Stimulated activated CD4-positive, alpha-beta T cell treated with anti-CD3 and anti-CD28 coated beads, Interleukin-12 subunit alpha, Interleukin-12 subunit beta, amount 100 ng/mL, for 24 hours (primary cell): ENCODE data around the gene POLR1E.
"Not testable (repeated sequence)": the region's sequence is repeated elsewhere in the genome, so short reads cannot be mapped to it uniquely, and the experiment has no call there.

ENCODE experiments used
- DNase-seq, 2 experiments: peaks; one replicate each; pipeline ENCODE4 v3.0.0-alpha.2; 2020; ENCODE audit warnings: low read depth in 2 of 2

Gene POLR1E

DNA sequence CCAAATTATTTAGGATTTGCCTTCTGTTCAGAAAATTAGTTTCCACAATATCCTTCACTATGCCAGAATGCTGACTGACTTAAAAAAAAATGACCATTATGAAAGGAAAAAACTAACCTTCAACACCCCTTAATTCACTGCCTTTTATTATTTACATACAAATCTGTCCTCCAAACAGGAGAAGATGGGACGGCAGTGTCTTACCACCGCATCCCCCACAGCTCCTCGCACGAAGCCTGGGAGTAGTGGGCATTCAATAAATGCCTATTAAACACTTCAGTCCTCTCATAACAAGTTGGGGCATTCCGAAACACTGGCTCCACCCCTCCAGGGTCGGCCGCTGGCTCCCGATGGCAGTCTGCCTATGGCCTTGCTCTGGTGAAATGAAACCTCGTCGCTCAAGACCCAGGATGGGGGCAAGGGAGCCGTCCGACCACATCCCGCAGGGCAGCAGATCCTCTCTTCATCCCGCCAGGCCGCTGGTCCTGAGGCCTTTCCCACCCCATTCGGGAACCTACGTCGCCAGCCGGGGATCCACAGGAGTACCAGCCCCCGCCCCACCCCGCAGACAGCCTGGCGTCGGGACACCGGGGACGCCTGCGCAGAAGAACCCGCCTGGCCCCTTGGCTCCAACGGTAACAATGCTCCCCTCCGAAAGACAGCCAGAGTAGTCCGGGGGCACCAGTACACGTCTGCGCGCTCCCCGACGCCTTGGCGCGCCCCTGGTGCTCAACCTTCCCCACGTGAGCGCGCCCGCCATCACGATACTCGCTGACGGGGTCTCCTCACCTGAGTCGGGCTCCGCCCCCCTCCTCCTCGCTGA, 21.1 kb upstream of the POLR1E start:
- peak in 1 of 2 experiments; percentile 52 for DNase-seq

DNA sequence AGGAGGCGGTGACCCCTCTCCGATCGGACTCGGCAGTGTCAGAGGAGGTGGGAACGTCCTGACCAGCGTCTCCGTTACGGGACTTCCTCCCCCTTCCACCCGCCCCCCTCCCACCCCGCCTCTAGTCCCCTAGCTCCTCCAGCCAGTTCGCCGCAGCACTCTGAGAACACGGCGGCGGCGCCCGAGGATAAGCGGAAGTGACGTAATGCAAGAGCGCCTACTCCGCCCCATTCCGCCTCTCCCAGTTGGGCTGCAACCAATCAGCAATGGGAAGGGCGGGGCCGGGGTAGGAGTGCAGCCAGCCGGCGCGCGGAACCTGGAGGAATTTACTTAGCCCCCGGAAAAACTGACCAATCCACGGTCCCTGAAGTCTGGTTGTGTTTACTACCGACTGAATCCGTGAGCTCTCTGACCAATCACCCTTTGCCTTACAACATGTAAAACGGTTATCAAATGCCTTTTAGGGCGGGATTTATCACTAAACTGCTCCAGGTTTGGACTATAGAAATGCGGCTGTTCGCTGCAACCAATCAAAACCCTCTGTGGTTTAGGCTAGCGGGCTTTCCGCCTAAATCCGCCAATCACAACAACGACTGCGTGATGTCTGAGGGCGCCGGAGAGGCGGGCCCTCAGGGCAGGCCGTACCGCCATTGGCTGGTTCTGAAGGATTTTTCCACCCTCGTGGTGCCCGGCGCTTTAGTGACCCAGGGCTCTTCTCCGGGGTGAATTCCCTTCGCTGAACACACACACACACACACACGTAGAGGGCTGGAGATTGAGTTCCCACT, 20.3 kb upstream of the POLR1E start, which contains the start of gene ZBTB5:
ZBTB5 (minus strand) TSS at position 202 of the 788 bp plus-strand sequence. CDS start 22,899 bp downstream, outside the sequence.
- DNase-seq, result peak; percentile 97 to 98

DNA sequence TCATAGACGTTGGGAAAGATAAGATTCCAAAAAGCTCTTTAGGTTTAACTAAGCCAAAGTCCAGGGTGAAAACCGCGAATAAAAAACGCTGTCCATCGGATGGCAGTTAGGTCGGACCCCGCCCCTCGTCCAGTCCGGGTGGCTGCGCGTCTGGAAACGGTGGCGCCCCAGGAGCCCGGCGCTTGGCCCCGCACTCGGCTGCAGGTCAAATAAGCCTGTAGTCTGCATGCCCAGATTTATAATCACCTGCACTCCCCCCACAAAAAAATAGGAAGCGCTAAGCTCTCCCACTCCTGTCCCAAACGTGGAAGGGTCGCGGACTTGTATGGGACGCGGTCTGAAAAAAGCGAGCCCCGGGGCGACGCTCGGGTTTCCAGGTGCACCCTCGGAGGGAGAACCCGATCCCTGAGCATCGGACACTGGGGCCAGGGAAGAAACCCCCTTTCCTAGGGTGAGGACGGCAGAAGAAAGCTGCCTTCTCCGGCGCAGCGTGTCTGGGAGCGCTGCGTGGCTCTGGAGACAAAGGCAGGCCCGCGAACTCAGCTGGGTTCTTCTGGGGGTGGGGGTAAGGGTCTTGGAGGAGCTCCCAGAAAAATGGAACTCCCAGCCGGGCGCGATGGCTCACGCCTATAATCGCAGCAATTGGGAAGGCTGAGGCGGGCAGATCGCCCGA, 19.6 kb upstream of the POLR1E start:
- DNase-seq, result peak in 1 of 2 experiments; percentile 28

DNA sequence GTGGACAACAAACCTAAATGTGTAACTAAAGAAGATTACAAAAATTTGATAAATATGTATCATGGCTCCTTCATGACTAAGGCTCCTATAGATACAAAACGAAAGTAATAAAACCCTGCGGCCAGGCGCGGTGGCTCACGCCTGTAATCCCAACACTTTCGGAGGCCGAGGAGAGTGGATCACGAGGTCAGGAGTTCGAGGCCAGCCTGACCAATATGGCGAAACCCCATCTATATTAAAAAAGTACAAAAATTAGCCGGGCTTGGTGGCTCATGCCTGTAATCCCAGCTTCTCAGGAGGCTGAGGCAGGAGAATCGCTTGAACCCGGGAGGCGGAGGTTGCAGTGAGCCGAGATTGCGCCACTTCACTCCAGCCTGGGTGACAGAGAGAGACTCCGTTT, 18.2 kb upstream of the POLR1E start:
- DNase-seq, result not testable (repeated sequence)

DNA sequence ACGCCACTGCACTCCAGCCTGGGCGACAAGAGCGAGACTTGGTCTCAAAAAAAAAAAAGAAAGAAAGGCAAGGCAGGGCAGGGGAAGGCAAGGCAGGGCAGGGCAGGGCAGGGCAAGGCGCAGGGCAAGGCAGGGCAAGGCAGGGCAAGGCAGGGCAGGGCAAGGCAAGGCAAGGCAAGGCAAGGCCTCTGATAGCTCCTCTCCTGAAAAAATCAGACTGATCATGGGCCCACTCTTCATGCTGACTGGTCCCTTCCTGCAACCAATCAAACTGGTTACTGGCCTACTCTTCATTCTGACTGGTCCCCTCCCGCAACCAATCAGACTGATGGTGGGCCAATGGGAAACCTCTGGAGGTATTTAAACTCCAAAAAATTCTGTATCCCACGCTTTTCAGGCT, 17.1 kb upstream of the POLR1E start:
- DNase-seq, result no peak

DNA sequence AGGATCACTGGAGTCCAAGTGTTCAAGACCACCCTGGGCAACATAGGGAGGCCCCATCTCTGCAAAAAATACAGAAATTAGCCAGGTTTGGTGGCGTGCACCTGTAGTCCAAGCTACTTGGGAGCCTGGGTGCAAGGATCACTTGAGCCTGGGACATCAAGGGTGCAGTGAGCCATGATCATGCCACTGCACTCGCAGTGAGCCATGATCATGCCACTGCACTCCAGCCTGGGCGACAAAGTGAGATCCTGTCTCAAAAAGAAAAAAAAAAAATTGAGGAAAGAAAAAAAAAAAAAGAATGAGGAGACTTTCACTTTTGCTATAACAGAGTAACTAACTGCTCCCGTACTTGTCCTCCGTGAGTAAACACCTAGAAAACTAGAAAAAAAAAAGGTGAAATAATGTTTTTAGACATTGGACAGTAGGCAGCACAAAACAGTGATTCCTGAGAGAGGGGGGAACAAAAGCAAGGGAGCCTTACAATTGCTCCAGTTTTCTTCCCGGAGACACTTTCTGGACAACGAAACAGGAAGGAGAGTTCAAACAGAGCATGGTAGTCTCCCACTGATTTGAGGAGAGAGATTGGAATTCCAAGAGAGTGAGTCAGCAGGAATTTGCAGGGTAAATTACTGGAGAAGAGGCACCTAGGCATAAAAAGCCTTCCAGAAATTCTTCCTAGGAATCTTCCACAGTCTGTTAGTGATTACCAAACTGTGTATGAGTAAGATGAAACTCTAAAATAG, 13.6 kb upstream of the POLR1E start:
- no peak for DNase-seq

DNA sequence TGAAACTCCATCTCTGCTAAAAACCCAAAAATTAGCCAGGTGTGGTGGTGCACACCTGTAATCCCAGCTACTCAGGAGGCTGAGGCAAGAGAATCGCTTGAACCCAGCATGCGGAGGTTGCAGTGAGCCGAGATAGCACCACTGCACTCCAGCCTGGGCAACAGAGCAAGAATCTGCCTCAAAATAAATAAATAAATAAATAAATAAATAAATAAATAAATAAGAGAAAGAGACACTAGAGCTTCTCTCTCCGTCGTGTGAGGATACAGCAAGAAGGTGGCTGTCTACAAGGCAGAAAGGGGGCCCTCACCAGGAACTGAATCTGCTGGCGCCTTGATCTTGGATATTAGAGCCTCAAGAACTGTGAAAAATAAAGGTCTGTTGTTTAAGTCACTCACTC, 11.8 kb upstream of the POLR1E start:
- DNase-seq, result not testable (repeated sequence)

DNA sequence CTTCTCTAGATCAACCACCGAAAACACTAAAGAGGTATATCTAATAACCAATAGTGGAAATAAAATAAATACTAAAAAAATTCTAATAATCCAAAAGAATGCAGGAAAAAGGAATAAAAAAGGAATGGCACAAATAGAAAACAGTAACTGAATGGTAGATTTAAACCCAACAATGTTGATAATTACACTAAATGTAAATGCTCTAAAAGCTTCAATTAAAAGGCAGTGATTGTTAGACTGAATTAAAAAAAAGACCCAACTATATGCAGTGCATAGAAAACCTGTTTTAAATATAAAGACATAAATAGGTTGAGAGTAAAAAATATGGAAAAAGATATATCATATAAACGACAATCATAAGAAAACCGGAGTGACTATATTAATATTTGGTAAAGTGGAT, 11.3 kb upstream of the POLR1E start:
- no peak for DNase-seq

DNA sequence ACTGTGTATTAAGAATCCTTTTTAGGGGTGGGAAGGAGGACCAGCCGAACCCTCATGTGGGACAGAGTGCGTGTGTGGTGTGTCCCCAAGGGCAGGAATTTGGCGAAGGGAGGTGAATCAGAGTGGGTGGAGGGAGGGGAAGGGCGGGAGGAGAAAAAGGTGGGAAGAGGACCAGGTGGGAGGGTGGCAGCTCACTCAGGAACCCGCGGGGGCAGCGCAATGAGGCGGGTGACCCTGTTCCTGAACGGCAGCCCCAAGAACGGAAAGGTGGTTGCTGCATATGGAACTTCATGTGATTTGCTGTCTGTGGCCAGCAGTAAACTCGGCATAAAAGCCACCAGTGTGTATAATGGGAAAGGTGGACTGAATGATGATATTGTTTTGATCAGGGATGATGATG, 8.8 kb upstream of the POLR1E start:
- no peak for DNase-seq

DNA sequence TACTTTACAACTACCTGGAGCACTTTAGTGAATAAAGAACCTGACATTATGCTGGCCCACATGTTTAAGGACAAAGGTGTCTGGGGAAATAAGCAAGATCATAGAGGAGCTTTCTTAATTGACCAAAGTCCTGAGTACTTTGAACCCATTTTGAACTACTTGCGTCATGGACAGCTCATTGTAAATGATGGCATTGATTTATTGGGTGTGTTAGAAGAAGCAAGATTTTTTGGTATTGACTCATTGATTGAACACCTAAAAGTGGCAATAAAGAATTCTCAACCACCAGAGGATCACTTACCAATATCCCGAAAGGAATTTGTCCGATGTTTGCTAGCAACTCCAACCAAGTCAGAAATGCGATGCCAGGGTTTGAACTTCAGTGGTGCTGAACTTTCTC, 8.3 kb upstream of the POLR1E start:
- DNase-seq, result not testable (repeated sequence)

DNA sequence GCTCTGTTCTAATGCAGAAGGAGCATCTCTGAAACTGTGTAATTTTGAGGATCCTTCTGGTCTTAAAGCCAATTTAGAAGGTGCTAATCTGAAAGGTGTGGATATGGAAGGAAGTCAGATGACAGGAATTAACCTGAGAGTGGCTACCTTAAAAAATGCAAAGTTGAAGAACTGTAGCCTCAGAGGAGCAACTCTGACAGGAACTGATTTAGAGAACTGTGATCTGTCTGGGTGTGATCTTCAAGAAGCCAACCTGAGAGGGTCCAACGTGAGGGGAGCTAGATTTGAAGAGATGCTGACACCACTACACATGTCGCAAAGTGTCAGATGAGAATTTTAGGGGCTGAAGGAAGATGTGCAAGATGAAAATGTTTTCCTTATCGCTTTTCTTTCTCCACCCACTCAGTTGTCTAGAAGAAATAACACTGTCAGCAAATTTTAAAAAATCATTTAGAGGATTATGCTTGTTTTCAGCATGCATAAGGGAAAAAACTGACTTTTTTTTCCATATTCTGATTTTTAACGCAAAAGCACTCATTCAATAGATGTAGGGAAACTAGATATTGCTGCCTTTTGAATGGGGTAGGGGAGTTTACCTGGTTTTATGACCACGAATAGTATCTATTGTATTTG, 7.6 kb upstream of the POLR1E start:
- DNase-seq, result not testable (repeated sequence)

DNA sequence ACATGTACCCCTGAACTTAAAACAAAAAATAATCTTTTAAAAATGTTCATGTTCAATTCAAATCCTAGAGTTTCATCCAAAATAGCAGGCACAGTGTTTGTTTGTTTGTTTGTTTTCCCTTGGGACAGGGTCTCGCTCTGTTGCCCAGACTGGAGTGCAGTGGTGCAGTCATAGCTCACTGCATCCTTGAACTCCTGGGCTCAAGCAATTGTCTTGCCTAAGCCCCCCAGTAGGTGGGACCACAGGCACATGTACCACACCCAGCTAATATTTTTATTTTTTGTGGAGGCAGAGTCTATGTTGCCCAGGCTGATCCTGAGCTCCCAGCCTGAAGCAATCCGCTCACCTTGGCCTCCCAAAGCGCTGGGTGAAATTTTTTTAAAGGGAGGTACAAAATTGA, 5.0 kb upstream of the POLR1E start:
- DNase-seq, result no peak

DNA sequence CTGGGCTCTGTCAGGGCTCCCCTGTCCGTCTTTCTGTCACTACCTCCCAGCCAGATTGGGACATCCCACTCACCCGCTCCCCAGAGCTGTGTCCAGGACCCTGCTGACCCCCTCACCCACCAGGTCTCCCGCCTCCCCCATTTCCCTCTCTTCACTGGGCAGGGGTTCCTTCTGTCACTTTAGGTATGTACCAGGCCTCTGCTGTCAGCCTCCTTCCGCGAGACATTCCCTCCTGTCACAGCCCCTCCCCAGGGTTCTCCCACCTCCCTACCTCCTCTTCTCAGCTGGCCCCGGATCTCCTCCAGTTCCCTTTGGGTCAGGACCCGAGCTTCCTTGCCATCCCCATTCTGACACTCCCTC, 488 bp downstream of the POLR1E start:
- DNase-seq, result no peak

DNA sequence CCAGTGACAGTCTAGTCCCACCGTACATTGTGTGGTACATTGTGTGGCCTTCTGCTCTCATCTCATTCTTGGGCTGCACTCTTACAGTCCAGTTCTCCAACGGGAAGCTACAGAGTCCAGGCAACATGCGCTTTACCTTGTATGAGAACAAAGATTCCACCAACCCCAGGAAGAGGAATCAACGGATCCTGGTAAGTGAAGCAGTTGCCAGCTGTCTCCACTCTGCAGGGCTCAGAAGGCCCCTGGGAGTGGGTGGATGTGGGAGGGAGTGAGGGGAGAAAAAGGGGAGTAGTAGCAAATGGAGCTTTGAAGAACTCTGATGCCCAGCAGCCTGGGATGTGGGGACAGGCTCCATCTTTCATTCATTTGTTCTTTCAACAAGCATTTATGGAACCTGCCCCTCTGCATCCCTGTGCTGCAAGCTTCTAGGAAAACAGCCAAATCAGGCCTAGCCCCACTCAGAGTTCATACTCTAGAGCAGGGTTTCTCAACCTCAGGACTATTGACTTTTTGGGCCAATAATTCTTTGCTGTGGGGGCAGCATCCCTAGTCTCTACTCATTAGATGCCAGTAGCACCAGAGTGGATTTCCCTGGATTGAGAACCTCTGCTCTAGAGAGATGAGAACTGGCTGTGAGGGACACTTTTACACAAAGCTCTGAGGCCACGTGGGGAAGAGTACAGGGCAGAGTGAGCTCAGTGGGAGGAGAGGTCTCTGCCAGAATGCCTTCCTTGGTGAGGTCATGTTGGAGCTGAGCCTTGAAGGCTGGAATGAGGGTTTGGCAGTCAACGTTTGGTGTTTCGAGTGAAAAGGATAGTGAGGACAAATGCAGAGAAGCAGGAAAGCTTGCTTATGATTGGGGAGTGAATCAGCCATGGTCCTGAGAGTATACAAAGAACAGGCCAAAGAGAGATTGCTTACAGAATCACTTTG, 1.1 kb downstream of the POLR1E start:
- DNase-seq, result no peak

DNA sequence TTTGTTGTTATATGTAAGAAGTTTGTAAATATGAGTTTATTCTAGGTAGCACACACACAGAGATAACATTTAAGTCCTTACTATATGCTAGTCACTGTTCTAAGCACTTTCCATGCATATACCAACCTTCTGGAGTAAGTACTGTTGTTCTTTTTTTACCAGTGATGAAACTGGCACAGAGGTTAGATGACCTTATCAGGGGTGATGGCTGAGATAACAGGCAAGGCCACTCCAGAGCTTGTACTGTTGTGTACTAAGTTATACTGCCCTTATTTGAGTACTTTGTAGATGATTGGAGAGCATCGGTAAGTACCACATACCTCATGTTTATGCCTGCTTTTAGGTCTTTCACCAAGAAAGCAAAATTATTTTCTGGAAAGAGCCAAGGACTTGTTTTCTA, 6.2 kb downstream of the POLR1E start:
- DNase-seq, result no peak

DNA sequence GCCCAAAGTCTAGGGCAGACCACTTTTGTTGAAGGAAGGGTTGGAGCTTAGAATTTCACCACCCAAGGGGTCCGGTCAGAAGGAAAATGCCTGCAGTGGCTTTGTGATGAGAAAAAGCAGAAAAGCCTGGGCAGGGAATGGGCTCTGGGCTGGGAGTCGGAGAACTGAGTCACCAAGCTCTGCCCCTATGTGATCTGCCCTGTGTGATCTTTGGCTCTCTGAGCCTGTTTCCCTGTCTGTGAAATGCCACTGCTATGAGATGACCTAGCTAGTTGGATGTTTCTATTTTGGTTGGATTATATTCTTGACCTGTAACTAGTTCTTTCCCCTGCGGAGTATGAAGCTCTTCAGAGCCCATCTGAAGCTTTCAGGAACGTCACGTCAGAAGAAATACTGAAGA, 9.8 kb downstream of the POLR1E start:
- no peak for DNase-seq

DNA sequence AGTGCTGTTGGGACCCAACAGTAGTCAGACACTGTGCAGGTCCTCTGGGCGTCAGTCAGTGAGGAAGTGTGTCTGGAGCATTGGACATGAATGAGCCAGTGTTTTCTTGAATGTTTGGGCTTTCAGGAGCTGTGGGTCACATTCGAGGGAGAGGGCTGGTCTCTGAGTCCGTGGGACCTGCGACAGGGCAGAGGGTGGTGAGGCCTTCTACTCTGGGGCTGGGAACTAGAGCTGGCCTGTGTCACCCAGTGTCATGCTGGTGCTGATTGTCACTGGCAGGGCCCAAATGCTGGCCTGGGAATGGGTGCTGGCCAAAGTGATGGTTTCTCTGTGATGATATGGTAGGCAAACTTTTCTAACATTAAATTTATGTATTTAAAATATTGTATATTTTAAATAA, 10.3 kb downstream of the POLR1E start:
- DNase-seq, result no peak

DNA sequence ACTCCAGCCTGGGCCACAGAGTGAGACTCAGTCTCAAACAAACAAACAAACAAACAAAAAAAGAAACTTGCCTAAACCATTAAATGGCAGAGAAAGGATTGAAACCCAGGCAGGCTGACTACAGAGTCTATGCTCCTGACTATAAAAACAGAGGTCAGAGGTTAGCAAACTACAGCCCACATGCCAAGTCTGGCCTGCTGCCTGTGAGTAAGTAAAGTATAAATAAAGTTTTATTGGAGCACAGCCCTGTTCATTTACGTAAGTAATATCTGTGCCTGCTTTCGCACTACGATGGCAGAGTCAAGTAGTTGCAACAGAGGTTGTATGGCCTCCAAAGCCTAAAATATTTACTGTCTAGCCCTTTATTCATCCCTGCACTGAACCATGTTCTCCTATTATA, 11.6 kb downstream of the POLR1E start:
- no peak for DNase-seq

DNA sequence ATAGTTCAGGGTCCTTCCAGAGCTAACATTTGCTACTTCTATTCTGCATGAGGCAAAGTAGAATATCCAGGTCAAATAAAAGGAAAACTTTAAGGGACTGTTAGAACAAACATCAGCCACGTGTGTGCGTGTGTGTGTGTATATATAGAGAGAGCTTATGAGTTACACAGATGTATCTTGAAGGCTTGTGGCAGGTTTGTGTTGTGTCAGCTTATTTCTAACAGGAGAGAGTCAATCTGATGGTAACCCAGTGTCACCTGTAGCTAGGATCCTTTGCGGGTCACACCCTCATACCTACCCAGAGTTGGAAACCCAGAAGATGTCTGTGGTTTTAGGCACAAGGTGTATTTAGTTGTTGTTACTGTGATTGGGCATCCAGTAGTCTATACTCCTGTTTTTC, 12.7 kb downstream of the POLR1E start:
- no peak for DNase-seq

DNA sequence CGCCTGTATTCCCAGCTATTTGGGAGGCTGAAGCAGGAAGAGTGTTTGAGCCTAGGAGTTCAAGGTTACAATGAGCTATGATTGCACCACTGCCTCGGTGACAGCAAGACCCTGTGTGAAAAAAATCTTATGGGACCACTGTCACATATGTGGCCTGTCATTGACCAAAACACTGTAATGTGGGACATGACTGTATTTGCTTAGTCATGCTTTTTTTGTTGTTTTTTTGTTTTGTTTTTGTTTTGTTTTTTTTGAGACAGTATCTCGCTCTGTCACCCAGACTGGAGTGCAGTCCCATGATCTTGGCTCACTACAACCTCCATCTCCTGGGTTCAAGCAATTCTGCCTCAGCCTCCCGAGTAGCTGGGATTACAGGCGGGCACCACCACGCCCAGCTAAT, 13.5 kb downstream of the POLR1E start:
- DNase-seq, result no peak
